Thyroid gland (tissue), 4 donors: ENCODE results near the gene ANO9. TPM values are rescaled to one million over a fixed set of nuclear protein-coding genes. Genes with fewer than 3 reads are reported as not detected.
"Not testable (repeated sequence)": the region's sequence is repeated elsewhere in the genome, so short reads cannot be mapped to it uniquely, and the experiment has no call there.

ENCODE experiments used
- DNase-seq, 2 donors: peaks; one replicate each; pipeline ENCODE4 v3.0.0-alpha.2; 2019
- H3K27ac ChIP-seq, 3 donors: fragments of 200-600 bp; sonication (generic); 1 replicate in 2 of 3; 2 replicates in 1 of 3; pipeline ENCODE4 v1.5.1; 2016 to 2019; ENCODE audit warnings: mild to moderate bottlenecking in 1 of 3, moderate library complexity in 1 of 3
- H3K27me3 ChIP-seq: fragments of 200-600 bp; sonication (generic); one replicate; pipeline ENCODE4 v1.5.1; 2019
- H3K36me3 ChIP-seq, 2 donors: fragments of 200-600 bp; sonication (generic); one replicate each; pipeline ENCODE4 v1.5.1; 2016 to 2019
- H3K4me1 ChIP-seq, 2 donors: fragments of 200-600 bp; sonication (generic); one replicate each; pipeline ENCODE4 v1.5.1; 2017 to 2019
- H3K4me3 ChIP-seq, 3 donors: fragments of 200-600 bp; sonication (generic); replicated peaks in 1 of 3; 1 replicate in 2 of 3; 2 replicates in 1 of 3; pipeline ENCODE4 v1.5.1; 2016; ENCODE audit warnings: mild to moderate bottlenecking in 1 of 3
- H3K9me3 ChIP-seq: fragments of 200-600 bp; sonication (generic); one replicate; pipeline ENCODE4 v1.5.1; 2017
- POLR2A ChIP-seq, 2 donors: fragments of 450-650 bp; IDR thresholded peaks; one replicate each; pipeline ENCODE4 v1.6.1; 2017; ENCODE audit warnings: antibody characterized with exemption in 2 of 2, mild to moderate bottlenecking in 2 of 2, moderate library complexity in 1 of 2
- WGBS, 2 donors: methylation state at CpG; one replicate each; pipeline ENCODE4 v1.1.5; 2017; 5-methylcytosine and 5-hydroxymethylcytosine counted together
- intact Hi-C: fragments of 100-400 bp; cut with DNase I; formaldehyde crosslinking; loops from one replicate; pipeline ENCODE4 v1.15.1; 2023
- total RNA-seq, 4 donors: library from RNA; depleted of rRNA; stranded (reverse); fragments of >200 nt; gene quantifications; one replicate each; pipeline ENCODE4 v1.2.3, GENCODE V29; 2016
- TF ChIP-seq, protein P1 (sequence below), 6 experiments: fragments of 200-600 bp in 3 of 6; fragments of 450-650 bp in 3 of 6; sonication (generic) in 3 of 6; IDR thresholded peaks; one replicate each; pipeline ENCODE4 v1.5.1; 2016 to 2019; ENCODE audit warnings: antibody characterized with exemption in 6 of 6, mild to moderate bottlenecking in 2 of 6, inconsistent platforms in 1 of 6, moderate library complexity in 1 of 6

Gene ANO9
- total RNA-seq, 4 donors from 2014 or later = 3.7 to 6.4 (median 4.7) TPM

DNA sequence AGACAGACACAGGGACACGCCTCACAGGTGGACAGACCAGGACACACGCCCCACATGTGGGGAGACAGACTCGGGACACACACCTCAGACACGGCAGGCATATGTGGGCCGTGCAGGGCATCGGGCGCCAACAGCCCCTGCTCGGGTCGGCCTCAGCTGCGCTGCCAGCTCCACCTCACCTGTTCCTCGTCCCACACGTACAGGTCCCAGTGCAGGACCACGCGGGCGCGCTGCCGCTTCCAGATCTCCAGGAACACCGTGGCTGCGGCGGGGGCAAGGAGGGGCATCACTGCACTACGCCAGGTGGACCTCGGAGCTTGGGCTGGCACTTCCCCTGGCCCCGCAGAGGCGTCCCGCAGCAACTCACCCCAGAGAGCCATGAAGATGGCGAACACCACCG, 12.4 kb downstream of the ANO9 start:
- intact Hi-C loops = no loop called here
- no peak for TF ChIP-seq POLR2A (IDR thresholded peaks at IDR 0.05)
- TF ChIP-seq, protein P1, sequence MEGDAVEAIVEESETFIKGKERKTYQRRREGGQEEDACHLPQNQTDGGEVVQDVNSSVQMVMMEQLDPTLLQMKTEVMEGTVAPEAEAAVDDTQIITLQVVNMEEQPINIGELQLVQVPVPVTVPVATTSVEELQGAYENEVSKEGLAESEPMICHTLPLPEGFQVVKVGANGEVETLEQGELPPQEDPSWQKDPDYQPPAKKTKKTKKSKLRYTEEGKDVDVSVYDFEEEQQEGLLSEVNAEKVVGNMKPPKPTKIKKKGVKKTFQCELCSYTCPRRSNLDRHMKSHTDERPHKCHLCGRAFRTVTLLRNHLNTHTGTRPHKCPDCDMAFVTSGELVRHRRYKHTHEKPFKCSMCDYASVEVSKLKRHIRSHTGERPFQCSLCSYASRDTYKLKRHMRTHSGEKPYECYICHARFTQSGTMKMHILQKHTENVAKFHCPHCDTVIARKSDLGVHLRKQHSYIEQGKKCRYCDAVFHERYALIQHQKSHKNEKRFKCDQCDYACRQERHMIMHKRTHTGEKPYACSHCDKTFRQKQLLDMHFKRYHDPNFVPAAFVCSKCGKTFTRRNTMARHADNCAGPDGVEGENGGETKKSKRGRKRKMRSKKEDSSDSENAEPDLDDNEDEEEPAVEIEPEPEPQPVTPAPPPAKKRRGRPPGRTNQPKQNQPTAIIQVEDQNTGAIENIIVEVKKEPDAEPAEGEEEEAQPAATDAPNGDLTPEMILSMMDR (IDR thresholded peaks at IDR 0.05) = no peak
- Histone ChIP-seq H3K27ac (no peak overlapping the region), H3K27me3 (no peaks in the 10 kb centered on the region), H3K36me3 (no peaks in the 10 kb centered on the region), H3K4me1 (no peaks in the 10 kb centered on the region), H3K4me3 (no peak overlapping the region), H3K9me3 (no peaks in the 10 kb centered on the region)
- no peak for DNase-seq
- 91% methylated on average over 10 to 21 of the region's 27 CpGs for WGBS, 2 donors

DNA sequence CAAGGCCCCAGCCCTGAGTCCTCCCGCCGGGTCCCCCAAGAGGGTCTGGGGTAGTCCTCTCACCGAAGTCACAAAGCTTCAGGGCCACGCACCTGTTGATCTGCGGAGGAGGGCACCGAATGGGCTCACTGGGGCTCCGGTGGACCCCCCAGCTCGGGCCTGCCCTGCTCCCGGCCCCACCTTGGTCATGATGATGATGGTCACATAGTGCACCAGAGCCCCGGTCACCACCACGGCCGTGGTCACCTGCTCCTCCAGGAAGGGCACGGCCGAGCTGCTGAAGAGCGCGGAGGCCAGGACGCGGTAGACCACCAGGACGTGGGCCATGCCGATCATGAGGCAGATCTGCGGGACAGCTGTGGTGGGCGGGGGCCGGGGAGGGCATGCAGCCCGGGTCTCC, 13.5 kb downstream of the ANO9 start:
- TF ChIP-seq, protein P1 (IDR thresholded peaks at IDR 0.05) = no peak
- no peak for TF ChIP-seq POLR2A (IDR thresholded peaks at IDR 0.05)
- H3K27me3 ChIP-seq = no peaks in the 10 kb centered on the region
- H3K9me3 ChIP-seq = no peaks in the 10 kb centered on the region
- intact Hi-C loops = no loop called here
- H3K36me3 ChIP-seq = no peaks in the 10 kb centered on the region
- H3K27ac ChIP-seq = no peak overlapping the region
- DNase-seq = no peak
- H3K4me1 ChIP-seq = no peaks in the 10 kb centered on the region
- 93% methylated on average over 9 to 23 of the region's 24 CpGs for WGBS, 2 donors
- no peak overlapping the region for H3K4me3 ChIP-seq

DNA sequence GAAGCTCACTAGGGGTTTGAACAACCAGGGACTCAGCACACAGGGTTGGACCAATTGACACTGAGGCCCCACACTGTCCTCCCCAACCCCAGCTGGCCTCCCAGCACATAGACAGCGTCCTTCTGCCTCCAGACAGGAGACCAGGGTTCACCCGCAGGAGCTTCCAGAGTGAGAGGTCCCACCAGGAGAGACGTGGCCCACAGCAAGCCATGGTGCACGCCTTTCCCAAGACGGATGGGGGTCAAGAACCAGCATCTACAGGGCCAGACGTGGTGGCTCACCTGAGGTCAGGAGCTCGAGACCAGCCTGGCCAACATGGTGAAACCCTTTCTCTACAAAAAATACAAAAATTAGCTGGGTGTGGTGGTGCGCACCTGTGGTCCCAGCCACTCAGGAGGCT, 15.0 kb downstream of the ANO9 start:
- H3K36me3 ChIP-seq = no peaks in the 10 kb centered on the region
- no peaks in the 10 kb centered on the region for H3K9me3 ChIP-seq
- no peak for TF ChIP-seq POLR2A (IDR thresholded peaks at IDR 0.05)
- TF ChIP-seq, protein P1 (IDR thresholded peaks at IDR 0.05) = no peak
- intact Hi-C loops = no loop called here
- H3K27ac ChIP-seq = no peak overlapping the region
- DNase-seq = no peak
- H3K4me1 ChIP-seq = no peaks in the 10 kb centered on the region
- H3K4me3 ChIP-seq = no peak overlapping the region
- whole genome bisulfite sequencing, 2 donors = 94 to 98% methylated on average over 7 to 8 of the region's 8 CpGs
- H3K27me3 ChIP-seq = no peaks in the 10 kb centered on the region

GRCh38 chr11:425301-425700, 16.5 kb downstream of the ANO9 start:
- TF ChIP-seq POLR2A (IDR thresholded peaks at IDR 0.05) = no peak
- TF ChIP-seq, protein P1 (IDR thresholded peaks at IDR 0.05) = no peak
- H3K27me3 ChIP-seq = no peaks in the 10 kb centered on the region
- intact Hi-C loops = no loop called here
- no peak for DNase-seq
- 68 to 83% methylated on average over 4 of the region's 4 CpGs for whole genome bisulfite sequencing, 2 donors
- no peaks in the 10 kb centered on the region for H3K9me3 ChIP-seq
- H3K4me1 ChIP-seq = no peaks in the 10 kb centered on the region
- no peaks in the 10 kb centered on the region for H3K36me3 ChIP-seq
- no peak overlapping the region for H3K4me3 ChIP-seq
- H3K27ac ChIP-seq = no peak overlapping the region

DNA sequence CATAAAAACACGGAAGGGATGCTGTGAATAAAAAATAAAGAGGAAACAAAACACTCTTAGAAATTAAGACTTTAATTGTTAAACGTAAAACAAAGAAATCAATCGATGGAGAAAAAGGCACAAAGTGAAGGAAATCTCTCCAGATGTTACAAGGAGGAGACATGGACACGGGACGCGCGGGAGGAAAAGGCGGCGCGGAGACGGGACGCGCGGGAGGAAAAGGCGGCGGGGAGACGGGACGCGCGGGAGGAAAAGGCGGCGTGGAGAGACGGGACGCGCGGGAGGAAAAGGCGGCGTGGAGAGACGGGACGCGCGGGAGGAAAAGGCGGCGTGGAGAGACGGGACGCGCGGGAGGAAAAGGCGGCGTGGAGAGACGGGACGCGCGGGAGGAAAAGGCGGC, 17.0 kb downstream of the ANO9 start:
- H3K9me3 ChIP-seq, H3K27ac ChIP-seq, H3K27me3 ChIP-seq, H3K4me1 ChIP-seq, H3K4me3 ChIP-seq, intact Hi-C loops, DNase-seq, H3K36me3 ChIP-seq: not testable (repeated sequence)
- 44 to 52% methylated on average over 38 of the region's 45 CpGs for WGBS, 2 donors

- Histone ChIP-seq H3K36me3 (no peaks in the 10 kb centered on the region), H3K4me1 (no peaks in the 10 kb centered on the region), H3K27ac (no peak overlapping the region), H3K4me3 (no peak overlapping the region), H3K27me3 (no peaks in the 10 kb centered on the region), H3K9me3 (no peaks in the 10 kb centered on the region)
- TF ChIP-seq, protein P1 (IDR thresholded peaks at IDR 0.05) = no peak
- no peak for TF ChIP-seq POLR2A (IDR thresholded peaks at IDR 0.05)
- no peak for DNase-seq
- intact Hi-C loops = no loop called here
- WGBS, 2 donors = 94% methylated on average over 4 of the region's 4 CpGs
Measured at GRCh38 chr11:424232-424631, 17.6 kb downstream of the ANO9 start.
